Measurements from ENCODE around the gene SUSD6.

GRCh38 chr14:69581316-69581935 lies 30.0 kb upstream of the SUSD6 start:
- no peak for TF ChIP-seq SUZ12 (IDR thresholded peaks at IDR 0.05; ENCODE audit: extremely low read depth, insufficient read depth, insufficient read length)
- TF ChIP-seq ZNF274 (IDR thresholded peaks at IDR 0.05; ENCODE audit: low read depth, low read length), result no peak
- TF ChIP-seq YY1 (IDR thresholded peaks at IDR 0.05; ENCODE audit: insufficient read depth, insufficient read length), result no peak

Data from NT2/D1 (cell line).